Natural killer cell (primary cell): ENCODE measurements around the gene TSPAN18. TPM values are rescaled to one million over a fixed set of nuclear protein-coding genes. Genes with fewer than 3 reads are reported as not detected.

ENCODE experiments used
- ATAC-seq, 3 donors: fragments of 150-1000 bp in 2 of 3; fragments of 200-7000 bp in 1 of 3; cut with Tn5 transposase; 1 replicate in 1 of 3; 2 replicates in 2 of 3; pipeline ENCODE4 v1.10.0; 2021; ENCODE audit warnings: mild to moderate bottlenecking in 2 of 3, moderate library complexity in 2 of 3
- DNase-seq, 2 donors: peaks; one replicate each; pipeline versions ENCODE4 v3.0.0 to v3.0.0-alpha.2; 2013 to 2021; ENCODE audit warnings: mixed read lengths in 1 of 2
- H3K27ac ChIP-seq: one replicate; pipeline ENCODE4 v1.5.1; 2013; ENCODE audit warnings: mild to moderate bottlenecking, low read length
- H3K27me3 ChIP-seq: one replicate; pipeline ENCODE4 v1.6.1; 2013; ENCODE audit warnings: low read length; ENCODE audit not compliant: control insufficient read depth, insufficient read depth
- H3K36me3 ChIP-seq: one replicate; pipeline ENCODE4 v1.6.1; 2013; ENCODE audit warnings: low read length; ENCODE audit not compliant: control insufficient read depth, insufficient read depth
- H3K4me1 ChIP-seq: one replicate; pipeline ENCODE4 v1.6.1; 2013; ENCODE audit warnings: low read length; ENCODE audit not compliant: control insufficient read depth, insufficient read depth
- H3K4me3 ChIP-seq: one replicate; pipeline ENCODE4 v1.5.1; 2013; ENCODE audit warnings: low read length
- H3K9me3 ChIP-seq: one replicate; pipeline ENCODE4 v1.6.1; 2013; ENCODE audit warnings: low read length; ENCODE audit not compliant: control insufficient read depth, insufficient read depth
- H3K27ac Mint-ChIP-seq, 2 donors: one replicate each; pipeline ENCODE4 v1.8.0; 2022; ENCODE audit warnings: mild to moderate bottlenecking in 2 of 2, mixed read lengths in 2 of 2, moderate library complexity in 1 of 2
- H3K27me3 Mint-ChIP-seq, 2 donors: one replicate each; pipeline ENCODE4 v1.8.0; 2022; ENCODE audit warnings: low read depth in 2 of 2, mixed read lengths in 2 of 2
- H3K36me3 Mint-ChIP-seq: one replicate; pipeline ENCODE4 v1.8.0; 2022; ENCODE audit warnings: mixed read lengths
- H3K4me1 Mint-ChIP-seq, 2 donors: one replicate each; pipeline ENCODE4 v1.8.0; 2022; ENCODE audit warnings: mixed read lengths in 2 of 2
- H3K4me3 Mint-ChIP-seq: one replicate; pipeline ENCODE4 v1.8.0; 2022; ENCODE audit warnings: mild to moderate bottlenecking, moderate library complexity, mixed read lengths
- H3K9me3 Mint-ChIP-seq, 2 donors: one replicate each; pipeline ENCODE4 v1.8.0; 2022; ENCODE audit warnings: mixed read lengths in 2 of 2
- whole genome bisulfite sequencing: methylation state at CpG from one replicate; pipeline ENCODE4 v1.1.7; 2013; ENCODE audit warnings: missing lambda C conversion rate; ENCODE audit not compliant: insufficient coverage; 5-methylcytosine and 5-hydroxymethylcytosine counted together
- intact Hi-C: fragments of 100-400 bp; cut with micrococcal nuclease; formaldehyde crosslinking; loops from one replicate; pipeline ENCODE4 v1.14.2; 2022
- total RNA-seq, 4 donors: library from RNA; stranded (reverse); fragments of 120-200 nt in 1 of 4; gene quantifications; one replicate each; pipeline versions ENCODE4 v1.2.3 to v1.2.4, GENCODE V29; 2013 to 2022
- TF ChIP-seq, protein P1 (sequence below): fragments of 200-600 bp; IDR thresholded peaks from one replicate; pipeline ENCODE4 v1.8.0; 2022; ENCODE audit warnings: antibody characterized with exemption

The TSPAN18 gene
- total RNA-seq, 3 donors from 2014 or later (not counting 1 experiment from before 2014, with no cell fraction given) = 1.9 to 2.4 (median 2.3) TPM

- no peaks in the 10 kb centered on the region for H3K9me3 Mint-ChIP-seq
- no peak overlapping the region for H3K27ac Mint-ChIP-seq
- intact Hi-C loops = no loop called here
- TF ChIP-seq, protein P1, sequence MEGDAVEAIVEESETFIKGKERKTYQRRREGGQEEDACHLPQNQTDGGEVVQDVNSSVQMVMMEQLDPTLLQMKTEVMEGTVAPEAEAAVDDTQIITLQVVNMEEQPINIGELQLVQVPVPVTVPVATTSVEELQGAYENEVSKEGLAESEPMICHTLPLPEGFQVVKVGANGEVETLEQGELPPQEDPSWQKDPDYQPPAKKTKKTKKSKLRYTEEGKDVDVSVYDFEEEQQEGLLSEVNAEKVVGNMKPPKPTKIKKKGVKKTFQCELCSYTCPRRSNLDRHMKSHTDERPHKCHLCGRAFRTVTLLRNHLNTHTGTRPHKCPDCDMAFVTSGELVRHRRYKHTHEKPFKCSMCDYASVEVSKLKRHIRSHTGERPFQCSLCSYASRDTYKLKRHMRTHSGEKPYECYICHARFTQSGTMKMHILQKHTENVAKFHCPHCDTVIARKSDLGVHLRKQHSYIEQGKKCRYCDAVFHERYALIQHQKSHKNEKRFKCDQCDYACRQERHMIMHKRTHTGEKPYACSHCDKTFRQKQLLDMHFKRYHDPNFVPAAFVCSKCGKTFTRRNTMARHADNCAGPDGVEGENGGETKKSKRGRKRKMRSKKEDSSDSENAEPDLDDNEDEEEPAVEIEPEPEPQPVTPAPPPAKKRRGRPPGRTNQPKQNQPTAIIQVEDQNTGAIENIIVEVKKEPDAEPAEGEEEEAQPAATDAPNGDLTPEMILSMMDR = no peak
- no peaks in the 10 kb centered on the region for H3K4me1 ChIP-seq
- DNase-seq = no peak
- no peaks in the 10 kb centered on the region for H3K36me3 Mint-ChIP-seq
- no peak overlapping the region for H3K4me3 ChIP-seq
- H3K36me3 ChIP-seq = no peaks in the 10 kb centered on the region
- no peak for ATAC-seq
- WGBS = 81% methylated on average over 5 of the region's 5 CpGs
- H3K4me1 Mint-ChIP-seq = no peaks in the 10 kb centered on the region
- no peaks in the 10 kb centered on the region for H3K27me3 ChIP-seq
- H3K27me3 Mint-ChIP-seq = peaks cover 0 to 8% of the 10 kb centered on the region in 2 donors
- no peak overlapping the region for H3K4me3 Mint-ChIP-seq
- H3K9me3 ChIP-seq = no peaks in the 10 kb centered on the region
- H3K27ac ChIP-seq = no peak overlapping the region
Observed at GRCh38 chr11:44747836-44748235, 21.1 kb downstream of the TSPAN18 start.

DNA sequence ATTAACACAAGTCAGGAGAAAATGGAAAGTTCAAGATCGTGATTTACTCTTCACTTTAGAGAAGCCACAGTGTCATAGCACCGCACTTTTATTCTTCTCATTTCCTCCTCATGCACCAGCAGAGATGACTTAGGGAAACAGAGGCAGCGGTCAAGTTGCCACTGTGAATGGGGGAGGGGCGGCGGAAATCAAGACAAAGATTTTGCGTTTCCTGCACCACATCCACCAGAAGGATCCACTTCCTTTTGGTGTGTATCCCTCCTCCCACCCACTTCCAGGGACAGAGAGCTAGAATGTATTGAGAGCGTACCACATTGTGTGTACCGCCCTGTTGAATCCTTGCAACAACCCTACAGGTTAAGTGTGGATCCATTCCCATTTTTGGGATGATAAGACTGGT, 21.8 kb downstream of the TSPAN18 start:
- Histone ChIP-seq H3K36me3 (no peaks in the 10 kb centered on the region), H3K27me3 (no peaks in the 10 kb centered on the region), H3K4me1 (no peaks in the 10 kb centered on the region), H3K27ac (no peak overlapping the region), H3K4me3 (no peak overlapping the region), H3K9me3 (no peaks in the 10 kb centered on the region)
- 97% methylated on average over 8 of the region's 8 CpGs for WGBS
- intact Hi-C loops = no loop called here
- H3K27me3 Mint-ChIP-seq = peaks cover 5 to 7% of the 10 kb centered on the region in 2 donors
- H3K27ac Mint-ChIP-seq = no peak overlapping the region
- TF ChIP-seq, protein P1 = no peak
- ATAC-seq (no peak), DNase-seq (no peak)
- H3K4me1 Mint-ChIP-seq = no peaks in the 10 kb centered on the region
- no peak overlapping the region for H3K4me3 Mint-ChIP-seq
- no peaks in the 10 kb centered on the region for H3K9me3 Mint-ChIP-seq
- no peaks in the 10 kb centered on the region for H3K36me3 Mint-ChIP-seq

DNA sequence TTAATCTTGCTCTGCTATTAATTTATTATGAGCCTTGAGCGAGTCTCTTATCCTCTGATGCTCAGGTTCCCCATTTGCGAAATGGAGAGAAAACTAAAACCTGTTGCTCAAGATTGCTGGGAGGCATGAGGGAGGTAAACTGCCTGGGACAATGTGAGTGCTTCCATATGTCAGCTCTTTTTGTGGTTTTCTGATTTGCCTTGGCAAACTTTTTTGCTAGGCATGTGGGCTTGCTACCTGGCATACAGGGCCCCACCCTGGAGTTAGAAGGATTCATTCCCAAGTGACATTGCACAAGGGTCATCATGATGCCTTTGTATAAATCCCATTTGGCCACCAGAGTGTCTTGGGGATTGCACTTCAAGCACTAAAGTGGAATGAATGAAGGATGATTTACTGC, 22.4 kb downstream of the TSPAN18 start:
- Histone ChIP-seq H3K27me3 (no peaks in the 10 kb centered on the region), H3K9me3 (no peaks in the 10 kb centered on the region), H3K27ac (no peak overlapping the region), H3K4me1 (no peaks in the 10 kb centered on the region), H3K4me3 (no peak overlapping the region), H3K36me3 (no peaks in the 10 kb centered on the region)
- no peaks in the 10 kb centered on the region for H3K9me3 Mint-ChIP-seq
- TF ChIP-seq, protein P1 = no peak
- 92% methylated on average over 2 of the region's 2 CpGs for WGBS
- H3K27ac Mint-ChIP-seq = no peak overlapping the region
- no peak overlapping the region for H3K4me3 Mint-ChIP-seq
- H3K27me3 Mint-ChIP-seq = peaks cover 10 to 11% of the 10 kb centered on the region in 2 donors
- intact Hi-C loops = no loop called here
- H3K36me3 Mint-ChIP-seq = no peaks in the 10 kb centered on the region
- no peaks in the 10 kb centered on the region for H3K4me1 Mint-ChIP-seq
- no peak for DNase-seq
- no peak for ATAC-seq
